WTC11 (cell line): Measurements from ENCODE around the gene MYO19. TPM values are rescaled to one million over a fixed set of nuclear protein-coding genes. Genes with fewer than 3 reads are reported as not detected.
A peak's percentile ranks its signal among the peaks of the same experiment; 100 is the strongest.

Experiments
- ATAC-seq: fragments of 200-7000 bp; cut with Tn5 transposase; 2 replicates; pipeline ENCODE4 v1.10.0; 2021; ENCODE audit warnings: mild to moderate bottlenecking, moderate library complexity
- CTCF ChIA-PET: fragments of 300-600 bp; sonication (Branson Sonifier 250); formaldehyde crosslinking; loops from one replicate; lab custom pipeline; 2021; ENCODE audit warnings: antibody characterized with exemption; lab: Charles Lee
- POLR2A ChIA-PET: fragments of 350-600 bp; sonication (Branson Sonifier 250); formaldehyde crosslinking; loops from one replicate; lab custom pipeline; 2021; ENCODE audit warnings: antibody characterized with exemption; lab: Charles Lee
- DNase-seq: peaks from one replicate; pipeline ENCODE4 v3.0.0; 2021; ENCODE audit warnings: low spot score
- H3K27ac Mint-ChIP-seq: 2 replicates; pipeline ENCODE4 v1.8.0; 2021; ENCODE audit warnings: mixed read lengths
- H3K27me3 Mint-ChIP-seq: 2 replicates; pipeline ENCODE4 v1.8.0; 2021; ENCODE audit warnings: low read depth, mild to moderate bottlenecking, moderate library complexity, mixed read lengths
- H3K36me3 Mint-ChIP-seq: 2 replicates; pipeline ENCODE4 v1.8.0; 2021; ENCODE audit warnings: mixed read lengths
- H3K4me1 Mint-ChIP-seq: 2 replicates; pipeline ENCODE4 v1.8.0; 2022; ENCODE audit warnings: mixed read lengths
- H3K4me3 Mint-ChIP-seq: 2 replicates; pipeline ENCODE4 v1.8.0; 2021; ENCODE audit warnings: mild to moderate bottlenecking, moderate library complexity, mixed read lengths
- H3K9me3 Mint-ChIP-seq: 2 replicates; pipeline ENCODE4 v1.8.0; 2021; ENCODE audit warnings: mixed read lengths
- ARID4B ChIP-seq: sonication (generic); formaldehyde crosslinking; IDR thresholded peaks from 2 replicates; pipeline ENCODE4 v1.8.0; 2023; ENCODE audit warnings: missing genetic modification reagents, mild to moderate bottlenecking, borderline replicate concordance
- E2F4 ChIP-seq: sonication (generic); formaldehyde crosslinking; IDR thresholded peaks from 2 replicates; pipeline ENCODE4 v1.8.1; 2022; ENCODE audit warnings: low read depth, mild to moderate bottlenecking, moderate library complexity, missing genetic modification reagents, borderline replicate concordance
- EMX1 ChIP-seq: fragments of 250-450 bp; sonication (Bioruptor Pico); IDR thresholded peaks from 2 replicates; pipeline ENCODE4 v1.8.0; 2021; ENCODE audit warnings: mild to moderate bottlenecking
- ETV6 ChIP-seq: sonication (generic); formaldehyde crosslinking; IDR thresholded peaks from 2 replicates; pipeline ENCODE4 v1.8.1; 2022; ENCODE audit warnings: mild to moderate bottlenecking, missing genetic modification reagents
- FOXK1 ChIP-seq: sonication (generic); formaldehyde crosslinking; IDR thresholded peaks from 2 replicates; pipeline ENCODE4 v1.8.0; 2022; ENCODE audit warnings: mild to moderate bottlenecking, moderate library complexity, missing genetic modification reagents
- FOXP1 ChIP-seq: sonication (generic); formaldehyde crosslinking; IDR thresholded peaks from 2 replicates; pipeline ENCODE4 v1.8.0; 2022; ENCODE audit warnings: missing genetic modification reagents, mild to moderate bottlenecking, moderate library complexity, borderline replicate concordance
- JAZF1 ChIP-seq: fragments of 250-450 bp; sonication (Bioruptor Pico); IDR thresholded peaks from 2 replicates; pipeline ENCODE4 v1.9.0; 2021; ENCODE audit warnings: moderate library complexity, mild to moderate bottlenecking, inconsistent platforms
- KAT7 ChIP-seq: sonication (generic); formaldehyde crosslinking; IDR thresholded peaks from 2 replicates; pipeline ENCODE4 v1.8.1; 2023; ENCODE audit warnings: missing genetic modification reagents, mild to moderate bottlenecking, borderline replicate concordance
- MYBL2 ChIP-seq: sonication (generic); formaldehyde crosslinking; IDR thresholded peaks from 2 replicates; pipeline ENCODE4 v1.8.1; 2023; ENCODE audit warnings: mild to moderate bottlenecking, moderate library complexity, missing genetic modification reagents
- NFE2L1 ChIP-seq: sonication (generic); formaldehyde crosslinking; IDR thresholded peaks from 2 replicates; pipeline ENCODE4 v1.8.1; 2023; ENCODE audit warnings: missing genetic modification reagents
- PRRX2 ChIP-seq: fragments of 250-450 bp; sonication (Bioruptor Pico); IDR thresholded peaks from 2 replicates; pipeline ENCODE4 v1.8.0; 2021; ENCODE audit warnings: mild to moderate bottlenecking
- RELA ChIP-seq: sonication (generic); formaldehyde crosslinking; IDR thresholded peaks from 2 replicates; pipeline ENCODE4 v1.8.1; 2022; ENCODE audit warnings: missing genetic modification reagents, mild to moderate bottlenecking, borderline replicate concordance
- SMAD3 ChIP-seq: sonication (generic); formaldehyde crosslinking; IDR thresholded peaks from 2 replicates; pipeline ENCODE4 v1.8.0; 2022; ENCODE audit warnings: missing genetic modification reagents, mild to moderate bottlenecking, borderline replicate concordance
- TP53 ChIP-seq: sonication (generic); formaldehyde crosslinking; IDR thresholded peaks from 2 replicates; pipeline ENCODE4 v1.8.1; 2023; ENCODE audit warnings: mild to moderate bottlenecking, missing genetic modification reagents
- USF1 ChIP-seq: sonication (generic); formaldehyde crosslinking; IDR thresholded peaks from 2 replicates; pipeline ENCODE4 v1.8.0; 2022; ENCODE audit warnings: mild to moderate bottlenecking, missing genetic modification reagents
- ZNF219 ChIP-seq: sonication (generic); formaldehyde crosslinking; IDR thresholded peaks from 2 replicates; pipeline ENCODE4 v1.8.0; 2023; ENCODE audit warnings: missing genetic modification reagents, mild to moderate bottlenecking, borderline replicate concordance
- ZNF317 ChIP-seq: sonication (generic); formaldehyde crosslinking; IDR thresholded peaks from 2 replicates; pipeline ENCODE4 v1.8.1; 2023; ENCODE audit warnings: low read depth, mild to moderate bottlenecking, moderate library complexity, missing genetic modification reagents, borderline replicate concordance
- total RNA-seq: library from RNA; stranded (reverse); gene quantifications from 3 replicates; pipeline ENCODE4 v1.2.3, GENCODE V29; 2021
- TF ChIP-seq, protein P1 (sequence below): sonication (generic); formaldehyde crosslinking; IDR thresholded peaks from 2 replicates; pipeline ENCODE4 v1.8.1; 2022; ENCODE audit warnings: missing genetic modification reagents, borderline replicate concordance

Gene MYO19
- total RNA-seq, 1 experiment from 2014 or later, result 146 TPM

- TF ChIP-seq USF1 (CRISPR knock-in tag) (peak; percentile 77), E2F4 (CRISPR knock-in tag) (peak; percentile 73), PRRX2 (no peak), ETV6 (CRISPR knock-in tag) (peak; percentile 84), MYBL2 (peak; percentile 75), ZNF317 (CRISPR knock-in tag) (no peak), TP53 (CRISPR knock-in tag) (peak; percentile 72; the same call in 1 of the 2 replicates), ZNF219 (CRISPR knock-in tag) (peak; percentile 90; the same call in 1 of the 2 replicates), ARID4B (peak; percentile 93), FOXP1 (CRISPR knock-in tag) (peak; percentile 87), FOXK1 (CRISPR knock-in tag) (peak; percentile 75), SMAD3 (CRISPR knock-in tag) (peak; percentile 73)
Measured at GRCh38 chr17:36534840-36535668, at the start of gene MYO19, which contains the start of gene PIGW (continued).

- Mint-ChIP-seq H3K4me1 (no peaks in the 10 kb centered on the region), H3K36me3 (peaks cover 45% of the 10 kb centered on the region), H3K27ac (no peak overlapping the region), H3K4me3 (no peak overlapping the region), H3K27me3 (no peaks in the 10 kb centered on the region), H3K9me3 (no peaks in the 10 kb centered on the region)
- ChIA-PET CTCF (no interaction called here), POLR2A (no interaction called here)
- DNase-seq (no peak), ATAC-seq (no peak)
- TF ChIP-seq SMAD3 (CRISPR knock-in tag) (no peak), TP53 (CRISPR knock-in tag) (no peak), RELA (CRISPR knock-in tag) (no peak), EMX1 (no peak), JAZF1 (CRISPR knock-in tag) (no peak), KAT7 (no peak), NFE2L1 (CRISPR knock-in tag) (no peak)
- TF ChIP-seq, protein P1, sequence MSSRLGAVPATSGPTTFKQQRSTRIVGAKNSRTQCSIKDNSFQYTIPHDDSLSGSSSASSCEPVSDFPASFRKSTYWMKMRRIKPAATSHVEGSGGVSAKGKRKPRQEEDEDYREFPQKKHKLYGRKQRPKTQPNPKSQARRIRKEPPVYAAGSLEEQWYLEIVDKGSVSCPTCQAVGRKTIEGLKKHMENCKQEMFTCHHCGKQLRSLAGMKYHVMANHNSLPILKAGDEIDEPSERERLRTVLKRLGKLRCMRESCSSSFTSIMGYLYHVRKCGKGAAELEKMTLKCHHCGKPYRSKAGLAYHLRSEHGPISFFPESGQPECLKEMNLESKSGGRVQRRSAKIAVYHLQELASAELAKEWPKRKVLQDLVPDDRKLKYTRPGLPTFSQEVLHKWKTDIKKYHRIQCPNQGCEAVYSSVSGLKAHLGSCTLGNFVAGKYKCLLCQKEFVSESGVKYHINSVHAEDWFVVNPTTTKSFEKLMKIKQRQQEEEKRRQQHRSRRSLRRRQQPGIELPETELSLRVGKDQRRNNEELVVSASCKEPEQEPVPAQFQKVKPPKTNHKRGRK (CRISPR knock-in tag), result no peak
Measured at GRCh38 chr17:36583787-36584186, 49.1 kb upstream of the MYO19 start.
